Mesendoderm (in vitro differentiated cells): ENCODE results near the gene BPGM.
"Not testable (repeated sequence)": the region's sequence is repeated elsewhere in the genome, so short reads cannot be mapped to it uniquely, and the experiment has no call there.

Experiments
- DNase-seq: peaks from one replicate; pipeline ENCODE4 v3.0.0; 2013
- H2AK5ac ChIP-seq: 2 replicates; pipeline ENCODE4 v1.6.1; 2013; ENCODE audit warnings: low read length, inconsistent platforms
- H2BK120ac ChIP-seq: 2 replicates; pipeline ENCODE4 v1.6.1; 2013; ENCODE audit warnings: low read depth, mild to moderate bottlenecking, low read length, moderate library complexity, mixed read lengths
- H2BK15ac ChIP-seq: replicated peaks from 2 replicates; pipeline ENCODE4 v1.6.1; 2013; ENCODE audit warnings: low read depth, mild to moderate bottlenecking, moderate library complexity
- H2BK5ac ChIP-seq: 2 replicates; pipeline ENCODE4 v1.6.1; 2013; ENCODE audit warnings: low read length, inconsistent platforms
- H3K18ac ChIP-seq: 2 replicates; pipeline ENCODE4 v1.6.1; 2013; ENCODE audit warnings: mild to moderate bottlenecking, low read length, mixed read lengths
- H3K23ac ChIP-seq: one replicate; pipeline ENCODE4 v1.6.1; 2013; ENCODE audit warnings: low read length
- H3K27ac ChIP-seq: 2 replicates; pipeline ENCODE4 v1.5.1; 2013; ENCODE audit warnings: low read depth, mild to moderate bottlenecking, inconsistent platforms, low read length, moderate library complexity
- H3K27me3 ChIP-seq: 2 replicates; pipeline ENCODE4 v1.6.1; 2013; ENCODE audit warnings: low read length, control low read depth, mild to moderate bottlenecking, inconsistent platforms; ENCODE audit not compliant: insufficient read depth, poor library complexity
- H3K36me3 ChIP-seq: 2 replicates; pipeline ENCODE4 v1.6.1; 2013; ENCODE audit warnings: low read length, inconsistent platforms; ENCODE audit not compliant: control insufficient read depth, insufficient read depth
- H3K4ac ChIP-seq: one replicate; pipeline ENCODE4 v1.6.1; 2013; ENCODE audit warnings: low read depth, mild to moderate bottlenecking, low read length, moderate library complexity
- H3K4me1 ChIP-seq: 2 replicates; pipeline ENCODE4 v1.6.1; 2013; ENCODE audit warnings: low read depth, low read length, inconsistent platforms; ENCODE audit not compliant: control insufficient read depth
- H3K4me2 ChIP-seq: 2 replicates; pipeline ENCODE4 v1.6.1; 2013; ENCODE audit warnings: low read length
- H3K4me3 ChIP-seq: 2 replicates; pipeline ENCODE4 v1.5.1; 2013; ENCODE audit warnings: mild to moderate bottlenecking, low read length
- H3K56ac ChIP-seq: one replicate; pipeline ENCODE4 v1.6.1; 2013; ENCODE audit warnings: low read length
- H3K79me1 ChIP-seq: 2 replicates; pipeline ENCODE4 v1.6.1; 2013; ENCODE audit warnings: low read length, inconsistent platforms
- H3K79me2 ChIP-seq: 2 replicates; pipeline ENCODE4 v1.6.1; 2013; ENCODE audit warnings: mild to moderate bottlenecking, low read length; ENCODE audit not compliant: control insufficient read depth, insufficient read depth
- H3K9ac ChIP-seq: 2 replicates; pipeline ENCODE4 v1.6.1; 2013; ENCODE audit warnings: low read length, inconsistent platforms
- H4K5ac ChIP-seq: one replicate; pipeline ENCODE4 v1.6.1; 2013; ENCODE audit warnings: low read length
- H4K8ac ChIP-seq: one replicate; pipeline ENCODE4 v1.6.1; 2013; ENCODE audit warnings: low read depth, mild to moderate bottlenecking, control low read depth, low read length, moderate library complexity
- WGBS: extraction: QIAGEN DNeasy Blood & Tissue Kit; methylation state at CpG from one replicate; pipeline ENCODE4 v1.1.7; 2013; ENCODE audit warnings: low lambda C conversion rate, missing lambda C conversion rate; ENCODE audit not compliant: insufficient coverage; ENCODE audit errors: extremely low coverage; 5-methylcytosine and 5-hydroxymethylcytosine counted together

The BPGM gene

DNA sequence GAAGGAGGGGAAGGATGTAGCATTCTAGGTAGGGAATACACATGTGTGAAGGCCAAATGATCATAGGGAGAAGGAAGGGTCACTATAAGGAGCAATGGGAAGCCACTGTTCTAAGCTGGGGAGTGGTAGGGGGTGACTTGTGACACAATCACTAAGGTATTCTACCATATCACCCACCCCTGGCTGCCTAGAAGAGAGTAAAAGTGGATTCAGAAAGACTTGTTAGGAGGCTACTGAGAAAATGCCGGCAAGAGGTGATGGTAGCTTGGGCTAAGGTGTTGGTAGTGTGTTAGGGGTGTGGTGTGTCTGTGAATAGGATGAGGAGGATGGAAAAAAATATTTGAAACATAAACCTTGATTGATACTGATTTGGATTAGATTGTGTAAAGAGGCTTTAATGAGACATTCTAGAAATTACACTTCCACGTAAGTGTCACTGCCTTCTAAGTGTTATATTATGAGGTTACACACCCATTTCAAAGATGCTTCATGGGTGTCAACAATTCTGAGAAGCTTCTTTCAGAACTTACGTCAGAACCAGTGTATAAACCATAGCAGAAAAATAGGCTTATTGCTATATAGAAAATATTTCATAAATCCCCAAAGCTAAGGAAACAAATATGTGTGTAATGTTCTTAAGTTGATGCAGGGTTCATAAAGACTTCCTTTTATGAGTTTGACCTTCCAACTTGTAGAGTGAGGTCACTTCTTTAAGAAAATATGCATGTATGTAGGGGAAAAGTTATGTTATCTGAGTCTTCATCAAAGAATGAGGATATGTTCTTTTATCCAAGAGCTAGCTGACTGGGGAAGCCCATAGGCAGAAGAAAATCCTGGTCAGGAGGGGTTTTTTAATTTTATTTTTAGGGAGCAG is 5.6 kb upstream of the BPGM start:
- Histone ChIP-seq H3K27me3 (no peaks in the 10 kb centered on the region), H2AK5ac (no peak overlapping the region), H3K79me2 (no peaks in the 10 kb centered on the region), H3K79me1 (no peaks in the 10 kb centered on the region), H3K9ac (no peak overlapping the region), H3K27ac (no peak overlapping the region), H3K4me3 (no peak overlapping the region), H4K5ac (no peak overlapping the region), H3K4ac (no peak overlapping the region), H3K4me1 (peaks cover 6% of the 10 kb centered on the region), H2BK5ac (no peak overlapping the region), H3K36me3 (no peaks in the 10 kb centered on the region), H3K4me2 (no peak overlapping the region), H2BK120ac (no peak overlapping the region), H3K23ac (no peak overlapping the region), H4K8ac (peak overlapping the region; percentile 76), H3K18ac (no peak overlapping the region), H3K56ac (no peak overlapping the region), H2BK15ac (no peak overlapping the region)
- no CpG with 5 or more reads among the region's 3 CpGs for WGBS
- no peak for DNase-seq

DNA sequence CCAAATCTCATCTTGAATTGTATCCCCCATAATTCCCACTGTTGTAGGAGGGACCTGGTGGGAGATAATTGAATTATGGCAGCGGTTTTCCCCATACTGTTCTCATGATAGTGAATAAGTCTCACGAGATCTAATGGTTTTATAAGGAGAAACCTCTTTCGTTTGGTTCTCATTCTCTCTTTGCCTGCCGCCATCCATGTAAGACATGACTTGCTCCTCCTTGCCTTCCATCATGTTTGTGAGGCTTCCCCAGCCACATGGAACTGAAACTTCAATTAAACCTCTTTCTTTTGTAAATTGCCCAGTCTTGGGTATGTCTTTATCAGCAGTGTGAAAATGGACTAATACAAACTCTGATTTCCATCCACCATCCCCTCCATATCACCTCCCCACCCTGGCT is 4.7 kb upstream of the BPGM start:
- DNase-seq, H3K27ac ChIP-seq, H2BK15ac ChIP-seq, H3K56ac ChIP-seq, H3K27me3 ChIP-seq, H2AK5ac ChIP-seq, H4K8ac ChIP-seq, H4K5ac ChIP-seq, H2BK120ac ChIP-seq, H3K36me3 ChIP-seq, H3K4ac ChIP-seq, H3K23ac ChIP-seq, H3K4me1 ChIP-seq, H3K79me2 ChIP-seq, H3K18ac ChIP-seq, H3K79me1 ChIP-seq, H3K9ac ChIP-seq, H3K4me2 ChIP-seq, H3K4me3 ChIP-seq, H2BK5ac ChIP-seq: not testable (repeated sequence)
- WGBS: no CpG with 5 or more reads among the region's 4 CpGs

DNA sequence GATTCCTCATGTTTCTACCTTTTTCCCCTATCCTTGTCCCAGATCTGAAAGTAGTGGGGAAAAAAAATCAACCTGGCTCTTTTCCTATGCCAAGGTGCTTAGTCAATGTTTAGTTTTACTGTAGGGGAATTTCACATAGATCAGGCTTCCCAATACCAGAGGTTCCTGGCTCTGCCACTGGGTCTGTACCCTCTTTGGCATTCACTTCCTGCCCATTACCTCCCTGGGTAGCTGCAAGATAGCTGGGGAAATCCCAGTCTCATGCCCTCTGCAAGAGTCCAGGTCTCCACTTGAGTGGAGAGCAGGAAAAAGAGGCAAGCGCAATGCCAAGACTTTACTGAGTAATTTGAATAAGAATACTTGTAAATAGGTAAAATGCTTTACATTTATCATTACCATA is 3.5 kb upstream of the BPGM start:
- no peak overlapping the region for H3K18ac ChIP-seq
- no peak overlapping the region for H3K23ac ChIP-seq
- no peak overlapping the region for H4K8ac ChIP-seq
- H2BK120ac ChIP-seq: no peak overlapping the region
- H3K36me3 ChIP-seq: no peaks in the 10 kb centered on the region
- H3K4me3 ChIP-seq: no peak overlapping the region
- H2AK5ac ChIP-seq: no peak overlapping the region
- no peak overlapping the region for H3K4ac ChIP-seq
- DNase-seq: no peak
- no peaks in the 10 kb centered on the region for H3K79me1 ChIP-seq
- H2BK15ac ChIP-seq: no peak overlapping the region
- H3K9ac ChIP-seq: no peak overlapping the region
- H2BK5ac ChIP-seq: no peak overlapping the region
- H4K5ac ChIP-seq: no peak overlapping the region
- H3K27ac ChIP-seq: no peak overlapping the region
- H3K56ac ChIP-seq: no peak overlapping the region
- peaks cover 6% of the 10 kb centered on the region for H3K4me1 ChIP-seq
- no peak overlapping the region for H3K4me2 ChIP-seq
- no peaks in the 10 kb centered on the region for H3K79me2 ChIP-seq
- no CpG with 5 or more reads among the region's 1 CpG for WGBS
- no peaks in the 10 kb centered on the region for H3K27me3 ChIP-seq

GRCh38 chr7:134645478-134645877 is 1.2 kb upstream of the BPGM start:
- H2AK5ac ChIP-seq: no peak overlapping the region
- H4K8ac ChIP-seq: peak overlapping the region; percentile 13
- no peak overlapping the region for H3K4ac ChIP-seq
- no peak overlapping the region for H2BK5ac ChIP-seq
- H3K18ac ChIP-seq: no peak overlapping the region
- H2BK120ac ChIP-seq: no peak overlapping the region
- H3K4me2 ChIP-seq: peak overlapping the region; percentile 69
- no peak overlapping the region for H3K9ac ChIP-seq
- H3K79me1 ChIP-seq: peaks cover 2% of the 10 kb centered on the region
- H3K4me3 ChIP-seq: no peak overlapping the region
- no peaks in the 10 kb centered on the region for H3K27me3 ChIP-seq
- DNase-seq: no peak
- no peaks in the 10 kb centered on the region for H3K79me2 ChIP-seq
- H3K23ac ChIP-seq: no peak overlapping the region
- no peak overlapping the region for H2BK15ac ChIP-seq
- WGBS: no CpG with 5 or more reads among the region's 5 CpGs
- H3K27ac ChIP-seq: no peak overlapping the region
- H3K56ac ChIP-seq: no peak overlapping the region
- no peak overlapping the region for H4K5ac ChIP-seq
- H3K4me1 ChIP-seq: peaks cover 6% of the 10 kb centered on the region
- no peaks in the 10 kb centered on the region for H3K36me3 ChIP-seq

DNA sequence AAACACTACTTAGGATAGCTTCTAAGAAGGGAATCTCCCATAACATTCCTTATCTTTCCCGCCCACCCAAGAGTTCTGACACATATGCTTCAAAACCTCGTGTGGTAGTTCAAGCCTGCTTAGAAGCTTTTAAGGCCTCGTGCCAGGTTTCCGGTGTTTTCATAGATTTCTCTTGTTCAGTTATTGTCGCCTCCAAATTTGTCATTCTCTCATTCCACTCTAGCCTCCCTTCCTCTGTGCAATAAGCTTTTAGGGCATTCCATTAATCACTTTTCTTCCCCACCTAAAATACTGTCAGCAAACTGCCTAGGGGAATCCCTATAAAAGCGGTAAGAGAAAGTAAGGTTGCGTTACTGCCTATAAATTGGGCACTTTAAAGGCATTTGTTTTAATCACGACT is 718 bp upstream of the BPGM start:
- Histone ChIP-seq H3K56ac (peak overlapping the region; percentile 82), H3K23ac (no peak overlapping the region), H3K27me3 (no peaks in the 10 kb centered on the region), H3K4ac (no peak overlapping the region), H4K5ac (peak overlapping the region; percentile 77), H2BK120ac (no peak overlapping the region), H2BK15ac (no peak overlapping the region), H2AK5ac (no peak overlapping the region), H4K8ac (peak overlapping the region; percentile 13), H2BK5ac (no peak overlapping the region), H3K36me3 (no peaks in the 10 kb centered on the region), H3K18ac (no peak overlapping the region), H3K79me2 (no peaks in the 10 kb centered on the region), H3K4me3 (peak overlapping the region; percentile 90), H3K27ac (no peak overlapping the region), H3K4me2 (peak overlapping the region; percentile 69), H3K79me1 (peaks cover 2% of the 10 kb centered on the region), H3K9ac (peak overlapping the region; percentile 78), H3K4me1 (peaks cover 6% of the 10 kb centered on the region)
- DNase-seq: no peak
- no CpG with 5 or more reads among the region's 8 CpGs for WGBS

- Histone ChIP-seq H2AK5ac (no peak overlapping the region), H3K4me1 (peaks cover 6% of the 10 kb centered on the region), H3K23ac (no peak overlapping the region), H4K8ac (no peak overlapping the region), H3K36me3 (no peaks in the 10 kb centered on the region), H3K79me2 (no peaks in the 10 kb centered on the region), H3K4ac (no peak overlapping the region), H4K5ac (no peak overlapping the region), H3K9ac (no peak overlapping the region), H3K27me3 (no peaks in the 10 kb centered on the region), H3K4me2 (no peak overlapping the region), H3K4me3 (no peak overlapping the region), H2BK120ac (no peak overlapping the region), H3K27ac (no peak overlapping the region), H2BK15ac (no peak overlapping the region), H3K79me1 (peaks cover 2% of the 10 kb centered on the region), H3K56ac (no peak overlapping the region), H3K18ac (no peak overlapping the region), H2BK5ac (no peak overlapping the region)
- WGBS: no CpG with 5 or more reads among the region's 6 CpGs
- DNase-seq: no peak
These were observed 1.8 kb downstream of the BPGM start for GRCh38 chr7:134648456-134648855.
